HG03469 (cell line): Measurements from ENCODE around the gene TMEM72.

ENCODE experiments used
- ATAC-seq: cut with Tn5 transposase; IDR thresholded peaks from one replicate; pipeline ENCODE4 v1.9.1; 2021; ENCODE audit warnings: mild to moderate bottlenecking, moderate library complexity, moderate number of reproducible peaks; ENCODE audit not compliant: unreplicated experiment

TMEM72 gene

DNA sequence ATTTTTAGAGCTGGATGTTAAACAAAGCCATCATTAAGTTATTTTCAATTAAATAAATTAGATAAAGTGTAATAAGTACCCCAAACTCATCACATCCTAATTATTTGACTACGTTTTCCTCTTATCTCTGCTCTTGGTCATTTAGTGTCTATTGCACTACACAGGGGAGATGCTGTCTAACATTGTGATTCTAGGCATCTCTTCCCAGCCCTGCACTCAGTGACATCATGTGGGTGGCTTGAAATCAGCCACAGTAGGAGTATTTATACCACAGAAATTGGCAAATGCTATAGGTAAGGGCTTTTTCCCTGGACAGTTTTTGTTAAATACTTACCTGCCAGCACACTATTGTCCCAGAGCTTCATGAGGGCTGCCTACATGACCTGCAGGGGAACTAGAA is 21.3 kb upstream of the TMEM72 start:
- ATAC-seq, result no peak

DNA sequence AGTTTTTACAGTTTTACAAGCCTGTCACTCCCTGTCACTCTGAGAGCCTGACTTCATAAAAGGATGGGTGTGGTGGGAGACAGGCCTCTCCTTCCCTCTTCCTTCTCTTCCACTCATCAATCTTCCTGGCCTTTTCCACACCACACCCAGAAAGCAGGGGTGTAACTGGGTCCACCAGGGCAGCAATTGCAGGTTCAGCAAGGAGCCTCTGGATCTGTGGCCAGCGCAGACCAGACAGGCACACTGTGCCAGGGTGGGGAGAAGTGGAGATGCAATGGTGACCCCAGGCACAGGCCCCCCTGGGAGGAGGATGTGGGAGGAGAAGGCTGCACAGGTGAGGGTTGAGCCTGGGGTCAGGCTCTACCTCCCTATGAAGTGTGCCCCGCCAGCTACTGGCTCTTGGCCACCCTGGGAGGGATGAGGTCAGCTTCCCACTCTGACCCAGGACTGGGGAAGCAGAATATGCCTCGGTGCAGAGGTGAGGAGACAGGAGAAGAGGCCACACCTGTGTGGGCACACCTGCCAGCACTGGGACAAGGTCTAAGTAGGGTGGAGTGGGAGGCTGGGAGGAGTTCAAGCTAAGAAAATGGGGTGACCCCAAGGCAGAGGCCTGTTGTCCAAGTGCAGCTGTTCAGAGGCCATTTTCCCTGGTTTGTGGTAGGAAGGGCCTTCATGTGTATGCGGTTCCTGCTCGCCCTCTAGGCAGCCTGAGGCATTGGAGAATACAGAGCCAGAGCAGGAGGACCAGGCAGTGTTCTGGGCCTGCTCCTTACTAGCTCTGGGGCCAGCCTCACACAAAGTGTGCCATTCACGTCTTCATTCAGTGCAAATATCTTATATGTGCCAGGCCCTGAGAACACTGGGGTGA is 20.2 kb upstream of the TMEM72 start:
- ATAC-seq, result no peak

DNA sequence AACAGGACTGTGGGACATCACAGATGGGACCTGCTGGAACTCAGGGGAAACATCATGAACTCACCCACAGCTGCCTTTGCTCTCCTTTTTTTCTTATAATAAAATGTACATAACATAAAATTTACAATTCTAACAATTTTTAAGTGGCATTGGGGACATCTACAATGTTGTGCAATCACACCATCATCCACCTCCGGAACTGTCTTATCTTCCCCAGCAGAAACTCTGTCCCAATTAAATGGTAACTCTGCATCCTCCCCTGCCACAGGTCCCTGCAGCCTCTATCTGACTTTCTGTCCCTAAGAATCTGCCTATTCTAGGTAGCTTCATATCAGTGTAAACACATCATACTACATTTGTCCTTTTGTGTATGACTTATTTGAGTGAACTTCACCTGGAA is 19.4 kb upstream of the TMEM72 start:
- ATAC-seq, result no peak

DNA sequence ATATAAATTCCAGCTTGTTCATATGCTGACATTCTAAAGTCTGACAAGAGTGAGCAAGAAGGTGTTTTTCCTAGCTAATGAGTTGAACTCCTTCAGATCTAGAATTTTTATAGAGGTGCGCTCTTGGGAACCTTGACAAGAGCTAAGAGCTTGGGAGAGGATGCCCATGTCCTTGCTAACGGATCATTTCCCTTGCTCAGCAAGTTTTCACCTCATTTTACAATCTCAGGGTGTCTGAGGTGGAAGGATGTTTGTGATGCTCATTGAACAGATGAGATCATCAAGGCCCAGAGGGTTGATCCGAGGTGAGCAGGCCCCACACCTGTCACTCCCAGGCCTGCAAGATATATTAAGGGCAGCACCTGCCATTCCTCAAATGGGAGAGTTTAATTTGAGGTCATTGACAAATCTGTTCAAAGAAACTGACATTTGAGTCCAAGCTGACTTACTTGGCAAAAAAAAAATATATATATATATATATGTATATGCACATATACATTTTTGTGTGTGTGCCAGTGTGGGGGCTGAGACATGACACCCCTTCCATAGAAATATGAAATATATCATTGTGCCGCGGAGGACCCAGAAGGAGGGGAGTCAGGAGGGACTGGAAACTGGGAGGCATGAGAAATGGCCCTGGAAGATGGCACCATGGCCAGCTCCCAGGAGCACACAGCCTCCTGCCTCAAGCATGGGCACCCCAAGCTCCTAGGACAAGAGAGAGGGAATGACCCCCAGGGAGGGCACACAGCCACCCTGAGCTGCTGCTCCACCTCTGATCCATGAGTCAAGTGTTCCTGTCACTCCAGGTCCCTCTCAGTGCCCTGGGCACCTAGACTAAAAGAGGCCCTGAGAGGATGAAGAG is 17.3 kb upstream of the TMEM72 start:
- no peak for ATAC-seq

DNA sequence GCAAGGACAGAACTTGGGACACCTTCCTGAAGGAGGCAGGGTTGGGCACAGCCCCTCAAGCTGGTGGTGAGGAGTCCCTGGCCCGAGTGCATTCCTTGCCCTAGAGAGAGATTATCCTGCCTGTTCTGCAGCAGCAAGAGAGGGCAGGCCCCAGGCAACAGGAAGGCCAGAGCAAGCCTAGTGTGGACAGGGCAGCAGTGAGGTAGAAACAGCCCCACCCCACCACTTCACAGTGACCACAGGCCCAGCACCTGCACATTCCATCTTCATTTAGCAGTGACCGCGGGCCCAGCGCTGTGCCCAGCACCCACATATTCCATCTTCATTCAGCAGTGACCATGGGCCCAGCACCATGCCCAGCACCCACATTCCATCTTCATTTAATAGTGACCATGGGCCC is 16.4 kb upstream of the TMEM72 start:
- no peak for ATAC-seq

DNA sequence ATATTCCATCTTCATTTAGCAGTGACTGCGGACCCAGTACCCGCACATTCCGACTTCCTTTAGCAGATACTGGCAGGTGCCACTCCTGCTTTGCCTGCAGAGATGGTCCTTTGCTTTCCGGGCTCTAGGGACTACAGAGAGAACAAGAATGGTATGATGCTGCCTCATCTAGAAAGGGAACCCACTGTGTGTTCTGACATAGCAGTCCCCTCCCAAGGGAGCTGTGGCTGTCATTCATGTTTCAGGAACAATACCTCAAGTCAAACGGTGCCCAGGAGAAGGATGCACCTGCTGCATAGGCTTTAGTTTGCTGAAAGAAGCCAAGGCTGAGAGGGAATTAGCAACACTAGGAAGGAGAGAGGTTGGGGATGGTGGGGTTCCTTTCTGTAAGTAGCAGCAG is 15.9 kb upstream of the TMEM72 start:
- ATAC-seq, result no peak

DNA sequence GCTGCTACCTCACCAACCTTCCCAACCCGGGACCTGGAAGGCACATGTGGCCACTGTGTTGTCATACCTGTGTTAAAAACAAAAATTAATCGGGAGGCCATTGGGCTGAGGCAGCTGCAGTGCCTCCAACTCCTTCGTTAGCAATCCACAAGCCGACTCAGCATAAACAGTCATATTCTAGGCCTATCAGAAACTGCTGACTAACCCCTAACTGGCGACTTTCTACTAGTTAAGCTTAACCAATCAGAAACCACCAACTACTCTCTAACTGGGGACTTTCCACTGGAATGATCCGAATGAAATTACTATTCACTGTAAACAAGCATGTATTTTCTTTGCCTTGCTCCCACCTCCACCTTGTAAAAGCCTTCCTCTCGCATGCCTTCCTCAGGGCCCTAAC is 14.1 kb upstream of the TMEM72 start:
- ATAC-seq, result no peak

DNA sequence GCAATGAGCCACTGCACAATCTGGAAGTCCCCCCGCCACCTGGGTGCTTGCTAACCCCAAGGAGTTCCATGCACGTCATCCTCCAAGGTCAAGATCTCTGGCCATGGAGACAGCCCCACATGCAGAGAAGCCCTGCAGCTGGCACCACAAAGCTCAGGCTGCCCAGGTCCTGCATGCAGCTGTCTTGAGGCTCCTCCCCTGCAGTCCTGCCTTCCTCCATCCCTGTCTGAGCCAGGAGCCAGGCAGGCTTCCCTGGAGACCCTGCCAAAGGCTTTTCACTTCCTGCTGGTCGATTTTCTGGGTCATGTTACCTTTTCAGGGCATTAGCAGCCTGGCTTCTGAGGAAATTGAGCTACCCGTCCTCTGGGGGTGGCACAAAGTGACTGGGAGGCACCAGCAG is 12.5 kb upstream of the TMEM72 start:
- ATAC-seq, result no peak

DNA sequence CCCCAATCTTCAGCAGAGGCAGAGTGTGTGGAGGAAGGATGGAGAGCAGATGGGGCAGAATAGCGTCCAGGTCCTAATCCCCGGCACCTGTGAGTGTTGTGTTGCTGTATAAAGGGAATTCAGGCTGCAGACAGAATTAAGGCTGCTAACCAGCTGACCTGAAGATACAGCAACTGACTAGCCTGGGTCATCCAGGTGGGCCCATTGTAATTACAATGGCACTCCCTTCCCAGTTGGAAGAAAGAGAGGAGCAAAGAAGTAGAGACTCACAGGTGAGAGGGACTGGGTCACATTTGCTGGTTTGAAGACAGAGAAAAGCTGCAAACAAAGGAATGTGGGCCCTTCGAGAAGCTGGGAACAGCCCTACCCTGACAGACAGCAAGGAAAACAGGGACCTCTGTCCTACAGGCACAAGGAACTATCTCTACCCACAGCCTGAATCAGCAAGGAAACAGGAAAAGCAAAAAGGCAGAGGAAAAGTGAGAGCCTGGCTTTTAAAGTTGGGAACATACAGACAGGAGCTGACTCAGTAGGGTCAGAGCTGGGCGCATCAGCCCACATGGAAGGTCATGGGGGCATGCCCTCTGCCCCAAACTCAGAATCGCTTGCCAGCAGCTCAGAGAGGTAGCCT is 11.6 kb upstream of the TMEM72 start:
- ATAC-seq, result no peak

DNA sequence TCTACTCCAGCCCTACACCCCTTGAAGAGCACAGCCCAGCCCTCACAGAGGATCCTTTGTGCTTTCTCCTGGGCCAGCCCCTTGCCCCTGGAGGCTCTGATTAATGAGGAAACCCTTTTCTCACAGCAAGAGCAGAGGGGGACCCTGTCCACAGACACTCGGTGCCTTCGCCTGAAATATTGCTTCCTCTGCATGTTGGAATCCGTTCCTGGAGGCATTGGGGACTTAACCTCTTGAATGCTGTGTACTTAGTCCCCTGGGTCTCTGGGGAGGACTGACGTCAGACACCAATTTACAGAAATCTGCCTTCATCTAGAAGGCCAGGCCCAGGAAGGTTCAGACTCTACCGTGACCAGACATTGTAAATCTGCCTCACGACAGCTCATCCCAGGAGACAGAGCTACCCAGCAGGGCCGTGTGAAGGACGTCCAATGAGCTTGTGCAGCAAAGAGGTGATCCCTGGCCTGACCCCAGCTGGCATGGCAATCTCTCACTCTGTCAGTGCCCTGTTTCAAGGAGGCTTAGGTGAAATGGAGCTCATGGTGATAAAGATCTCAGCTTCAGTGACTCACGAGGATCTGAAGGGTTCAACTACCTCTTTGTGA is 8.1 kb upstream of the TMEM72 start:
- no peak for ATAC-seq

DNA sequence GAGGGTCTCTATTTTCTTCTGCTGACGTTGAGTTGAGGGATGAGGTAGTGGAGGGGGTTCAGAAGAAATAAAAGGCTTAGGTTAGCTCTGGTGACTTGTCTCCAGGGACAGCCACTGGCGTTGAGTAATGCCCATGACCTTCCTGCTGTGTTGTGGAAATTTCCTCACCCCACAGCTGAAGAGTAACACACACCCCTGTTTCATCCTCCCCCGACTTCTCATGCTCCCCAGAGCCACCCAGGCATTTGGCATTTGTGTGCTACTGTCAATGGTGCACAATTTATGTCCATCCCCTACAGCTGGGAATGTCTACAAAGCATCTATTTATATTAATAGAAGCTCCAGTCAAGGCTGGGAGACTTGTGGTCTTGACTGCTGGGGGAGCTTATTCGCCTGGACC is 4.7 kb upstream of the TMEM72 start:
- no peak for ATAC-seq

DNA sequence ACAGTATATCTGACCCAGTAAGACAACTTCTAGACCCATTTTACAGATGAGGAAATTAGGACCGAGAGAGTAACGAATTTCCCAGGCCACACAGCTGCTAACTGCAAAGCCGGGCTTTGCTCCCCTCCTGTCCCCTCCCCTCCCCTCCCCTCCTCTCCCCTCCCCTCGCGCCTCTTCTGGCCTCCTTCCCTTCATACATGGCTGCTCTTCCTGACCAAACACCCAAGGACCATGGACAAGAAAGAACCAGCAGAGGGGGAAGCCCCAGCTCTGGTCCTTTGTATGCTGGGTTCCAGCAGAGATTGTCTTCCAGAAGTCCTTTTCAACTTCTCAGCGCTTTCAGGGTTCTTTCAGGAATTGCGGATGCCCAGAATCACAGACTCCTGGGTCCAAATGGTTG is 3.6 kb upstream of the TMEM72 start:
- ATAC-seq, result no peak

DNA sequence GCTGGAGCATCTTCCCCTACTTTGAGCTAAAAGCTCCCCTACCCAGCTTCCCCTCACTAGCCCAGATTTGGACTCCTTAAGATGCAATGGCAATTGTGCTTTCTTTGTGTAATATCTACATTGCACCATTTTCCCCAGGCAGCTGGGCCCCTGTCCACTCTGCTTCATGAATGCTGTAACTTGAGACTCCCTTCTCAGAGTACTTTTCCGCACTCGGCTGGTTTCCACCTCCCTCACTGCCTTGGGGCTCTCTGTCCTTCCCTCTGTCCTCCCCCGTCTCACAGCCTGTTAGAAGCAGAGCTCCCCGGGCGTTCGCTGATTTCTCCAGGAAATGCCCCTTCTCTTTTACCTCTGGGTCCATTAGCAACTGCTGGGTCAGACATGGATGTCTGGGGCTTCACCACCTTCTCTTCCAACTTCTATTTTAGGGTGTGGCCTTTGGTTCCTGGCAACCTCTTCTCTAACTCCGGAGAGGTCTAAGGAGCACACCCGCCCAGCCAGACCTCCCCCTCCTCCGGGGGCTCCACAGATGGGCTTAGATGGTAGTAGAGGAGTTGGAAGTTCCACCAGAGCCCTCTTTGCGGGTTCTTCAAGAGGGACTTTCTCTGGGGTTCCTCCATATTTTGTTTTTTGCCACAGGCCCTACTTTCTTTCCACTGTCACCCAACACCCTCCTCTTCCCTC is 2.9 kb upstream of the TMEM72 start:
- no peak for ATAC-seq

DNA sequence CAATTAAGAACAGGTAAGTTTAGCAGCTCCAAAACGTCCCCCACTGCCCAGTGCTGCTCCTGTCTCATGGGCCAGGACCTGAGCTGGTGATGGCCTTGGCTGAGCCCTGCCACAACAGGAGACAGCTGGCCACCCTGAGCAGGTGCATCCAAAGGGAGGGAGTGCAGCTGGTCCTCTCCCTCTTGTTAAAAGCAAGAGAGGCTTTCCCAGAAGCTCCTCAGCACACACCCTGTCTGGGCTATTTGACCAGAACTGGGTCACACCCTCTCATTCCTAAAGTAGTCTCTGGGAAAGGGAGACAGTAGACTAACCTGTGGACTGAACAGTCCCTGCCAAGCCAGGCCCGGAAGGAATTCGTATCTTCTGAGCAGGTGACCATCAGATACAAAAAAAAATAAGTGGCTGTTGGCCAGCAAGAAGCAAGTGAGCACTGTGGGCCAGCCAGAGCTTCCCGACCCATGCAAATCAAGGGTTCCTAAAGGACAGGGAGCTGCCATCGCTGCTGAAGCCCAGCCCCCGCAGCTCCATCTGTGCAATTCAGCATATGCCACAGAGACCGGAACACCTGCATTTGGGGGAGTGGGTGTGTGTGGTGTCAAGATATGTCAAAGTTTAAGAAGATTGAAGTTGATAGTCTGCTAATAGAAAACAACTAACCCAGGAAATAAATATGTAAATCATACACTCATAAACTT is 2.1 kb upstream of the TMEM72 start:
- ATAC-seq, result no peak

DNA sequence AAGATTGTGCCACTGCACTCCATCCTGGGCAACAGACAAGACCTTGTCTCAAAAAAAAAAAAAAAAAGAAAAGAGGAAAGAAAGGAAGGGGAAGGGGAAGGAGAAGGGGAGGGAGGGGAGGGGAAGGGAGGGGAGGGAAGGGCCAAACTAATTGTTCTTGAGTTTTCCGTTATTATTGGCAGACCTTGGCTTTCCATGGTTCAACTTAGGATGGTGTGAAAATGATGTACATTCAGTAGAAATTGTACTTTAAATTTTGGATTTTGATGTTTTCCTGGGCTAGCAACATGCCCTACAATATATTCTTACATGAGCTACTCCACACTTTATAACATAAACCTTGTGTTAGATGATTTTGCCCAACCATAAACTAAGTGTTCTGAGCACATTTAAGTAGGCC is 1.2 kb upstream of the TMEM72 start:
- ATAC-seq, result no peak

DNA sequence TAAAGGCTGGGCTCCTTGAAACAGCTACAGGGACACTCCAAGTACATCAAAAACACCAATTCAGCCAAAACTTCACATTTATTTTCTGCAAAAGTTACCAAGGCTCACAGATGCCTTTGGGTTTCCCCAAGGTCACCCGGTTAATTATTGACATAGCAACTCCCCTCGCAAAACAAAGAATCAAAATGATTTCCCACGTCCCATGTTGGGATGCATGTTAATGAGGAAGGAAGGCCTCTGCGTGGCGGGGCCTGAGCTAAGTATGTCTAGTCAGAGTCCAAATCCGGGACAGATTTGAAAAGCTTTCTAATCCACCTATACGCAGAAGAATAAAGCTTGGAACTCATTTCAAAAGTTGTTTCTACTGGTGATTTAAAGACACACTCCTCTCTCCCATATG is 535 bp upstream of the TMEM72 start:
- no peak for ATAC-seq

DNA sequence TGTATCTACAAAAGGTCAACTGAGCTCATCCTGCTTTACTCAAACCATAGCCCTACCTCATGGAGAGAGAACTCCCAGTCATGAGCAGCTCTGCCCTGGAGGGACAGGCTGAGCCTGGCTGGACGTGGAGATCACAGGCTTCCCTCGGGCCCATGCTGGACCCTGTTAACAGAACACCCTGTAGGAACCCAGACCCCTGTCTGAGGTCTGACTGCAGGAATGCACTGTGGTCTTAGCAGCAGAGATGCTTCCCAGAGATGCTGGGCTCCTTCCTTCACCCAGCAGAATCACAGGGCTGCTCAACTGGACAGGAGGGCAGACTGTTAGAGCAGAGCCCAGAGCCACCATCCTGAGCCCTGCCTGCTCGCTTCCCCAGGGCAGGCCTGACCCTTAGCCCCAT is 814 bp downstream of the TMEM72 start:
- ATAC-seq, result no peak

DNA sequence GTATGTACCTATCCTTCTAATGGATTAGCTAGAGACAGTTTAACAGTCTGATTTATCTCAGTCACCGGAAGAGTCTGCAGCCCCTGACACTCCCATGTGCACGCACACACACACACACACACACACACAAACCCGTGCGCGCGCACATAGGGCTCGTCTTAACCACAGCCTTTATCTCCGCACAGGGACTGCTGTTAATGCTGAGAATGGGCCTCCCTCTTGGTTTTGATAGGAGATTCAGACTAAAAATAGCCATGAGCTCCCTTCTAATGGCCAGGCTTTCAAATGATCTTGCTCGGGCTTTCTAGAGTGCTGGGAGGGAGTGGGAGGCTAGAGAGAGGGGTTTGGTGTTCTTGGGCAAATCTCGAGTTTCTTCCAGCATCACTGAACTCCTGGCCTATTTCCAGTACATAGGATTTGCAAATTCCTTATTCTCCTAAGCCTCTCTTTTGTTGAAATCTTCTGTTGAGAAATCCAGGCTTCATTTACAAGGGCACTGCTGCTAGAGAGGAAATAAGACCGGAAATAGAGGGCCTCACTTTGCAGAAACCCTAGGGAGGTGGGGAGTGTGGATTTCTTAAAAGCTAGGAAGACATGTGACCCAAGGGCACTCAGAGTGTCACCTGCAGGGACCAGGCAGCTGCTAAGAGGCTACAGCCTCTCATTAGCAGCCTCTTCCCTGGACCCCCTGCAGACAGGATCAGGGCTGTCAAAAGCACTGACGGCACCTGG is 2.4 kb downstream of the TMEM72 start:
- ATAC-seq, result no peak

DNA sequence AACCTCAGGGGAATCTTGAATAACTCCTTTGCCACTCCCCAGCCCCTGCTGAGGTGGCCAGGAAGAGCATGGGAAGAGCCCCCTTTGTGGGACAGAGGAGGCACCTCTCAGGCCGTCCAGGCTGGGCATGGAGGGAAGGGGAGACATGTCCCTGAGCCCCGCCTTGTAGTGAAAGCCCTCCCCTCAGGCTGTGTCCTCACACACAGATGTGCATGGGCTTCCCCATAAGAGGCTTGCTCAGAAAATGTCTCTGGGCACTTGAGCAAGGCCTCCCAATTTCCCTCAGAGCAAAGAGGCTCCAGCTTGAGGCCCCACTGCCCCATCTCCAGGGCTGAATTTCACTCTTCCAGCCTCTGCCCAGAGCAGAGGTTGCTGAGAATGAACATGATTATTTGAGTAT is 3.8 kb downstream of the TMEM72 start:
- ATAC-seq, result no peak
